GM21576 (cell line): ENCODE data around the gene SMARCA4.
A peak's percentile ranks its signal among the peaks of the same experiment; 100 is the strongest.
"Not testable (repeated sequence)": the region's sequence is repeated elsewhere in the genome, so short reads cannot be mapped to it uniquely, and the experiment has no call there.

Experiments used
- ATAC-seq: cut with Tn5 transposase; IDR thresholded peaks from one replicate; pipeline ENCODE4 v1.9.1; 2021; ENCODE audit warnings: mild to moderate bottlenecking, moderate library complexity; ENCODE audit not compliant: unreplicated experiment

SMARCA4 gene

GRCh38 chr19:11059511-11060358 is 98.9 kb downstream of the SMARCA4 start:
- no peak for ATAC-seq

GRCh38 chr19:11061952-11062351 is 101.1 kb downstream of the SMARCA4 start:
- no peak for ATAC-seq

- ATAC-seq = no peak
Observed at GRCh38 chr19:11063434-11063833, 102.6 kb downstream of the SMARCA4 start.

GRCh38 chr19:11064831-11065303 is 104.0 kb downstream of the SMARCA4 start:
- no peak for ATAC-seq

- no peak for ATAC-seq
Observed at GRCh38 chr19:11066326-11066725, 105.5 kb downstream of the SMARCA4 start.

- no peak for ATAC-seq
Observed at GRCh38 chr19:11067356-11068113, 106.7 kb downstream of the SMARCA4 start.

GRCh38 chr19:11069561-11069960 is 108.7 kb downstream of the SMARCA4 start:
- ATAC-seq = no peak

- no peak for ATAC-seq
Observed at GRCh38 chr19:11070123-11070522, 109.3 kb downstream of the SMARCA4 start.

GRCh38 chr19:11073568-11073967 is 112.7 kb downstream of the SMARCA4 start:
- ATAC-seq = no peak

GRCh38 chr19:11076792-11077191 is 116.0 kb downstream of the SMARCA4 start:
- not testable (repeated sequence) for ATAC-seq

- ATAC-seq = no peak
Observed at GRCh38 chr19:11078893-11079292, 118.1 kb downstream of the SMARCA4 start.

- ATAC-seq = no peak
Observed at GRCh38 chr19:11079999-11080398, 119.2 kb downstream of the SMARCA4 start.

GRCh38 chr19:11087870-11088505 is 127.2 kb downstream of the SMARCA4 start:
- ATAC-seq = no peak

GRCh38 chr19:11088506-11089253 is 127.8 kb downstream of the SMARCA4 start:
- no peak for ATAC-seq

- ATAC-seq = peak; percentile 24
Observed at GRCh38 chr19:11089254-11090013, 128.6 kb downstream of the SMARCA4 start, which contains the start of gene LDLR. LDLR (plus strand) TSS chr19:11089463; CDS start chr19:11089549, 86 bp downstream.

- peak; percentile 14 for ATAC-seq
Observed at GRCh38 chr19:11090014-11090263, 129.1 kb downstream of the SMARCA4 start.

GRCh38 chr19:11090264-11090996 is 129.6 kb downstream of the SMARCA4 start:
- ATAC-seq = peak; percentile 67

- no peak for ATAC-seq
Observed at GRCh38 chr19:11090997-11091702, 130.3 kb downstream of the SMARCA4 start.

- ATAC-seq = no peak
Observed at GRCh38 chr19:11091703-11092153, 130.9 kb downstream of the SMARCA4 start.
